IMR-90 (cell line): ENCODE results near the gene APC2. TPM values are rescaled to one million over a fixed set of nuclear protein-coding genes. Genes with fewer than 3 reads are reported as not detected.
"Not testable (repeated sequence)": the region's sequence is repeated elsewhere in the genome, so short reads cannot be mapped to it uniquely, and the experiment has no call there.

Experiments used
- ATAC-seq: fragments of 200-7000 bp; cut with Tn5 transposase; 2 replicates; pipeline ENCODE4 v1.9.1; 2020; ENCODE audit warnings: low read depth, mild to moderate bottlenecking, moderate library complexity
- BruUV-seq: library from RNA; stranded (reverse); fragments of 400-500 nt; replicated peaks from 2 replicates; lab custom pipeline; 2021; lab: Mats Ljungman, UMichigan
- CTCF ChIA-PET: fragments of 300-600 bp; formaldehyde crosslinking; extraction: SDS; loops from one replicate; lab custom pipeline; 2021; ENCODE audit warnings: antibody characterized with exemption; lab: Yijun Ruan, JAX
- POLR2A ChIA-PET: fragments of 300-600 bp; sonication (Branson Sonifier 250); formaldehyde crosslinking; loops from one replicate; lab custom pipeline; 2022; ENCODE audit warnings: antibody characterized with exemption; ENCODE audit not compliant: unreplicated experiment; lab: Charles Lee
- DNase-seq: peaks from one replicate; pipeline ENCODE4 v3.0.0; 2013
- H2AFZ ChIP-seq: replicated peaks from 2 replicates; pipeline ENCODE3; 2013; ENCODE audit warnings: low read length, mild to moderate bottlenecking; ENCODE audit not compliant: poor library complexity
- H2AK5ac ChIP-seq: 2 replicates; pipeline ENCODE4 v1.6.1; 2013; ENCODE audit warnings: low read depth, low read length, inconsistent platforms
- H2AK9ac ChIP-seq: replicated peaks from 2 replicates; pipeline ENCODE3; 2013; ENCODE audit warnings: mild to moderate bottlenecking, low read depth, low read length, moderate library complexity; ENCODE audit not compliant: poor library complexity
- H2BK120ac ChIP-seq: 2 replicates; pipeline ENCODE4 v1.6.1; 2013; ENCODE audit warnings: low read depth, low read length, inconsistent platforms
- H2BK15ac ChIP-seq: 3 replicates; pipeline ENCODE4 v1.6.1; 2013; ENCODE audit warnings: low read depth, low read length, inconsistent platforms
- H2BK20ac ChIP-seq: 2 replicates; pipeline ENCODE4 v1.6.1; 2013; ENCODE audit warnings: low read depth, mild to moderate bottlenecking, inconsistent platforms, low read length, moderate library complexity
- H2BK5ac ChIP-seq: 2 replicates; pipeline ENCODE4 v1.6.1; 2013; ENCODE audit warnings: mild to moderate bottlenecking, low read depth, low read length, inconsistent platforms; ENCODE audit not compliant: poor library complexity, severe bottlenecking
- H3K14ac ChIP-seq: replicated peaks from 2 replicates; pipeline ENCODE4 v1.6.1; 2013; ENCODE audit warnings: low read depth, low read length, inconsistent platforms
- H3K18ac ChIP-seq: 2 replicates; pipeline ENCODE4 v1.6.1; 2013; ENCODE audit warnings: low read depth, low read length, control low read depth
- H3K23ac ChIP-seq: 2 replicates; pipeline ENCODE4 v1.6.1; 2013; ENCODE audit warnings: low read depth, low read length, inconsistent platforms
- H3K27ac ChIP-seq: 2 replicates; pipeline ENCODE4 v1.5.1; 2013; ENCODE audit warnings: mild to moderate bottlenecking, control low read depth, low read length; ENCODE audit not compliant: insufficient read depth
- H3K27me3 ChIP-seq: 2 replicates; pipeline ENCODE4 v1.6.1; 2013; ENCODE audit warnings: low read length; ENCODE audit not compliant: control insufficient read depth, insufficient read depth
- H3K36me3 ChIP-seq: 2 replicates; pipeline ENCODE4 v1.6.1; 2013; ENCODE audit warnings: low read length, mixed read lengths; ENCODE audit not compliant: control insufficient read depth, insufficient read depth
- H3K4ac ChIP-seq: 2 replicates; pipeline ENCODE4 v1.6.1; 2013; ENCODE audit warnings: low read depth, low read length, inconsistent platforms
- H3K4me1 ChIP-seq: 2 replicates; pipeline ENCODE4 v1.6.1; 2013; ENCODE audit warnings: low read length, mixed read lengths; ENCODE audit not compliant: control insufficient read depth, insufficient read depth
- H3K4me2 ChIP-seq: 2 replicates; pipeline ENCODE4 v1.6.1; 2013; ENCODE audit warnings: low read depth, mild to moderate bottlenecking, control low read depth, low read length, moderate library complexity
- H3K4me3 ChIP-seq: 2 replicates; pipeline ENCODE4 v1.5.1; 2013; ENCODE audit warnings: low read depth, mild to moderate bottlenecking, control low read depth, low read length, moderate library complexity; ENCODE audit not compliant: insufficient read depth
- H3K56ac ChIP-seq: 2 replicates; pipeline ENCODE4 v1.6.1; 2013; ENCODE audit warnings: low read length, inconsistent platforms; ENCODE audit not compliant: insufficient read depth; ENCODE audit errors: extremely low read depth
- H3K79me1 ChIP-seq, 2 experiments: 2 replicates each; pipeline ENCODE4 v1.6.1; 2013; ENCODE audit warnings: low read length in 2 of 2, inconsistent platforms in 1 of 2, low read depth in 1 of 2
- H3K9ac ChIP-seq: 2 replicates; pipeline ENCODE4 v1.6.1; 2013; ENCODE audit warnings: low read depth, low read length, control low read depth
- H3K9me1 ChIP-seq: 2 replicates; pipeline ENCODE4 v1.6.1; 2013; ENCODE audit warnings: low read length, inconsistent platforms; ENCODE audit not compliant: insufficient read depth
- H3K9me3 ChIP-seq: 2 replicates; pipeline ENCODE4 v1.6.1; 2013; ENCODE audit warnings: low read length; ENCODE audit not compliant: control insufficient read depth, insufficient read depth
- H4K20me1 ChIP-seq: 2 replicates; pipeline ENCODE4 v1.6.1; 2013; ENCODE audit warnings: low read length, inconsistent platforms; ENCODE audit not compliant: insufficient read depth
- H4K5ac ChIP-seq: 2 replicates; pipeline ENCODE4 v1.6.1; 2013; ENCODE audit warnings: mild to moderate bottlenecking, low read depth, low read length, control low read depth
- H4K8ac ChIP-seq, 2 experiments: 2 replicates each; pipeline ENCODE4 v1.6.1; 2013; ENCODE audit warnings: low read depth in 2 of 2, low read length in 2 of 2, control low read depth in 1 of 2, inconsistent platforms in 1 of 2
- H4K91ac ChIP-seq: 2 replicates; pipeline ENCODE4 v1.6.1; 2013; ENCODE audit warnings: low read depth, low read length, inconsistent platforms; ENCODE audit not compliant: insufficient read depth
- BHLHE40 ChIP-seq: fragments of 150-350 bp; IDR thresholded peaks from 2 replicates; pipeline ENCODE4 v1.6.1; 2016; ENCODE audit warnings: mild to moderate bottlenecking, low read depth, low read length
- WGBS, 2 experiments: methylation state at CpG; one replicate each; pipeline versions ENCODE4 v1.1.5 to v1.1.7; 2013; ENCODE audit warnings: missing lambda C conversion rate in 2 of 2; ENCODE audit not compliant: insufficient read length in 1 of 2; ENCODE audit errors: extremely low coverage in 2 of 2; 5-methylcytosine and 5-hydroxymethylcytosine counted together
- dilution Hi-C: fragments of 300-500 bp; cut with HindIII; formaldehyde crosslinking; loops from one replicate; pipeline ENCODE4 v1.14.3; 2018; ENCODE audit warnings: low sequenced_read_pairs; ENCODE audit not compliant: unreplicated experiment
- in situ Hi-C: fragments of 300-500 bp; cut with MboI; formaldehyde crosslinking; loops from 3 replicates; pipeline ENCODE4 v1.14.3; 2019; ENCODE audit warnings: low sequenced_read_pairs, inconsistent platforms, mixed read lengths
- intact Hi-C: fragments of 100-400 bp; cut with micrococcal nuclease; formaldehyde crosslinking; loops from 2 replicates; pipeline ENCODE4 v1.10.0; 2022
- polyA plus RNA-seq, 3 experiments: library from polyadenylated mRNA; depleted of rRNA; stranded (reverse); fragments of >200 nt; gene quantifications; 2 replicates each; pipeline ENCODE4 v1.2.3, GENCODE V29; 2012; ENCODE audit warnings: low replicate concordance in 1 of 3
- total RNA-seq: library from RNA; depleted of rRNA; stranded (reverse); fragments of >200 nt; gene quantifications from 2 replicates; pipeline ENCODE4 v1.2.3, GENCODE V29; 2012

Gene APC2
- total and polyA plus RNA-seq, 2 of the 4 experiments (the other 2 are of a cell fraction), result 0.36 to 0.41 TPM

DNA sequence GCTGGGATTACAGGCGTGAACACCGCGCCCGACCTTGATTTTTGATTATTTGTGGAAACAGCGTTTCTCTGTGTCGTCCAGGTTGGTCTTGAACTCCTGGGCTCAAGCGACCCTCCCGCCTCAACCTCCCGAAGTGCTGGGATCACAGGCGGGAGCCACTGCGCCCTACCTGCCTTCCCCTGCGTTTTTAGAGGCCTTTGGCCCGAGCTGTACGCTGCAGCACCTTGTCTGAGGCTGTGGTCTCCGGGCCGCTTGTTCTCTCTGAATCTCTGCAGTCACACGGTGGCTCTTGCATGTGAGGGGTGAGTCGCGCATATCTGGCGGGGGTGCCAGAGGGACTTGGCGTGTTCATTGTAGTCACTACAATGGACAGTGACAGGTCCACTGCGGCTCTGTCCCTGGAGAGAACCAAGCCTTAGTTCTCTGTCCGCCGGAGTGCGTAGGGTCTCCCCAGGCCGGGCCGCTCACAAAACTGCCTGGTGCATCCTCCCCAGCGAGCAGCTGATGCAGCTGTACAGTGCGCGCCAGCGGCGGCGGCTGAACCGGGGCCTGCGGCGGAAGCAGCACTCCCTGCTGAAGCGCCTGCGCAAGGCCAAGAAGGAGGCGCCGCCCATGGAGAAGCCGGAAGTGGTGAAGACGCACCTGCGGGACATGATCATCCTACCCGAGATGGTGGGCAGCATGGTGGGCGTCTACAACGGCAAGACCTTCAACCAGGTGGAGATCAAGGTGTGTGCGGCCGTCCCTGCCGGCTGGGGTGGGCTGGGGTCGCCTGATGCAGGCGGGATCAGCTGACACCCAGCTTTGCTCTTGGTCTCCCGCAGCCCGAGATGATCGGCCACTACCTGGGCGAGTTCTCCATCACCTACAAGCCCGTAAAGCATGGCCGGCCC is 10.2 kb upstream of the APC2 start:
- H2BK20ac ChIP-seq, H3K14ac ChIP-seq, H4K5ac ChIP-seq, H2AK5ac ChIP-seq, H3K27ac ChIP-seq, H3K4ac ChIP-seq, H3K4me1 ChIP-seq, H4K91ac ChIP-seq, POLR2A ChIA-PET, H3K18ac ChIP-seq, H3K9me1 ChIP-seq, H3K9me3 ChIP-seq, H2AFZ ChIP-seq, intact Hi-C loops, H2BK15ac ChIP-seq, in situ Hi-C loops, CTCF ChIA-PET, H2BK120ac ChIP-seq, dilution Hi-C loops, H3K56ac ChIP-seq, ATAC-seq, H3K27me3 ChIP-seq, BruUV-seq, H2BK5ac ChIP-seq, H4K8ac ChIP-seq: not testable (repeated sequence)
- Histone ChIP-seq H4K20me1 (peaks cover 56% of the 10 kb centered on the region), H3K9ac (peak overlapping the region; percentile 80), H3K79me1 (peaks cover 20 to 32% of the 10 kb centered on the region in 2 experiments), H3K4me3 (peak overlapping the region; percentile 84), H3K23ac (peak overlapping the region; percentile 3), H3K36me3 (peaks cover 37% of the 10 kb centered on the region), H2AK9ac (peak overlapping the region; percentile 99), H3K4me2 (peak overlapping the region; percentile 72)
- TF ChIP-seq BHLHE40, result peak; percentile 12; the same call in 1 of the 2 replicates
- WGBS, 2 experiments, result 87% methylated on average over 27 of the region's 57 CpGs; no CpG with 5 or more reads in 1 of the 2 experiments
- peak; percentile 50 for DNase-seq
